Measurements from ENCODE around the gene FAM83G.

FAM83G gene

DNA sequence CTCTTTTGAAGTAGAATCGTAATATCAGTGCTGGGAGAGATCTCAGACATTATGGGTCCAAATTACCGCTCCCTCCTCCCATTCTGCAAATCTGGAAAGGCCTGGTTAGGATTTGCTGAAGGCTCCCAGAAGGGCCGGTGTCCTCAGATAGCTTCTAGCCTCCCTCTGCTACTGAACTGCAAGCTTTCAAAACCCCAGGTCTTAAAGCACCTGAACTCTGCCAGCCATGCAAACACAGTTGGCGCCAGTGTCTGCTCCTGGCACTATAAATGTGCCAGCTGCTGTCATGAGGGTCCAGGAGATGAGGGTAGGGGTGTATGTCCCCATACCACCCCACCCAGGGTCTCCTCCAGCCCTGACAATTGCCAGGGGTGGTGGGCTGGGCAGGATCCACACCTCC lies 28.4 kb downstream of the FAM83G start:
- no peak overlapping the region for H3K27ac Mint-ChIP-seq
- no peaks in the 10 kb centered on the region for H3K36me3 Mint-ChIP-seq (ENCODE audit: low read depth)
- H3K9me3 Mint-ChIP-seq = no peaks in the 10 kb centered on the region
- H3K4me3 Mint-ChIP-seq = no peak overlapping the region
- peaks cover 18% of the 10 kb centered on the region for H3K4me1 Mint-ChIP-seq
- TF ChIP-seq, protein P1, sequence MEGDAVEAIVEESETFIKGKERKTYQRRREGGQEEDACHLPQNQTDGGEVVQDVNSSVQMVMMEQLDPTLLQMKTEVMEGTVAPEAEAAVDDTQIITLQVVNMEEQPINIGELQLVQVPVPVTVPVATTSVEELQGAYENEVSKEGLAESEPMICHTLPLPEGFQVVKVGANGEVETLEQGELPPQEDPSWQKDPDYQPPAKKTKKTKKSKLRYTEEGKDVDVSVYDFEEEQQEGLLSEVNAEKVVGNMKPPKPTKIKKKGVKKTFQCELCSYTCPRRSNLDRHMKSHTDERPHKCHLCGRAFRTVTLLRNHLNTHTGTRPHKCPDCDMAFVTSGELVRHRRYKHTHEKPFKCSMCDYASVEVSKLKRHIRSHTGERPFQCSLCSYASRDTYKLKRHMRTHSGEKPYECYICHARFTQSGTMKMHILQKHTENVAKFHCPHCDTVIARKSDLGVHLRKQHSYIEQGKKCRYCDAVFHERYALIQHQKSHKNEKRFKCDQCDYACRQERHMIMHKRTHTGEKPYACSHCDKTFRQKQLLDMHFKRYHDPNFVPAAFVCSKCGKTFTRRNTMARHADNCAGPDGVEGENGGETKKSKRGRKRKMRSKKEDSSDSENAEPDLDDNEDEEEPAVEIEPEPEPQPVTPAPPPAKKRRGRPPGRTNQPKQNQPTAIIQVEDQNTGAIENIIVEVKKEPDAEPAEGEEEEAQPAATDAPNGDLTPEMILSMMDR (IDR thresholded peaks at IDR 0.05) = no peak
- no peak for DNase-seq
- peaks cover 2% of the 10 kb centered on the region for H3K27me3 Mint-ChIP-seq (ENCODE audit: low read depth, poor library complexity)

DNA sequence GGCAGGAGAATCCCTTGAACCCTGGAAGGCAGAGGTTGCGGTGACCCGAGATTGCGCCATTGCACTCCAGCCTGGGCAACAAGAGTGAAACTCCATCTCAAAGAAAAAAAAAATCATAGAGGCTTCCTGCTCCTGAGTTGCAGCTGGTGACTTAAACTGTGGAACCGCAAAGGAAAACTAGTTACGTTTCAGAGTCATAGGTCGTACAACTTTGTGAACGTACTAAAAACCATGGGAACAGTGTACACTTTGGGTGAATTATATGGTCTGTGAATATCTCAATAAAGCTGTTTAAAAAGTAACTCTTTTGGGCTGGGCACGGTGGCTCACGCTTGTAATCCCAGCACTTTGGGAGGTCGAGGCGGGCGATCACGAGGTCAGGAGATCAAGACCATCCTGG lies 29.0 kb downstream of the FAM83G start:
- Mint-ChIP-seq H3K4me3 (no peak overlapping the region), H3K9me3 (no peaks in the 10 kb centered on the region), H3K27ac (no peak overlapping the region), H3K27me3 (ENCODE audit: low read depth, poor library complexity) (peaks cover 2% of the 10 kb centered on the region), H3K4me1 (peaks cover 12% of the 10 kb centered on the region), H3K36me3 (ENCODE audit: low read depth) (no peaks in the 10 kb centered on the region)
- TF ChIP-seq, protein P1 (IDR thresholded peaks at IDR 0.05) = no peak
- no peak for DNase-seq

DNA sequence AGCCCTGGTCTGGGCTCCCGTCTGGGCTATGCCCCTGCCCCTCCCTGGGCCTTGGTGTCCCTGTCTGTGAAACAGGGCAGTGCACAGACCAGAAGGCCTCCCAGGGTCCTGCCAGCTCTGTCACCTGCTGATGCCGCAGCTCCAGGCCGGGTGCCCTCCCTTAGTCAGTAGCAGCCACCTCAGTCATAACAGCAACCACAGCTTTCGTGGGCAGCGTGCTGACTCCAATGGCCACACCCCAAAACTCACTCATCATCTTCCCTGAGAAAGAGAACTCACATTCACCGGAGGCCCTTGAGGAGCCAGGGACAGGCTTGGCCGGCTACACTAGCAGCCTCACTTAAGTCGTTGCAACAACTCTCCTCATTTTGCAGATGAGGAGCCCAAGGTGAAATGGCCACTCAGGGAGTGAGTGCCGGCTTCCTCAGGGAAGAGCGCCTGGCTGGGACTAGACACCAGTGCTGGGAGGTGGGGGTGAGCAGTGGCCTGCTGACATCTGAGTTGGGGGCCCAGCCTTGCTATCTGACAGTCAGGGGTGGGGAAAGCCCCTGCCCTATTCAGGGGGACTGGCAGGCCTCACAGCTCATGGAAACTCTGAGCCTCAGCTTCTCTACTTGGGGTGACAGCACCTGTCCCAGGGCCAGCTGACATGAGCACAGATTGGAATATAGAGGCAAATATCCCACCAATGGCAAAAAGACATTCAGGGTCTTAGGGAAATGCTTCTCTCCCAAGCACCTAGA lies 30.0 kb downstream of the FAM83G start:
- no peak for DNase-seq
- H3K36me3 Mint-ChIP-seq (ENCODE audit: low read depth) = no peaks in the 10 kb centered on the region
- peak overlapping the region; percentile 74 for H3K27ac Mint-ChIP-seq
- H3K4me1 Mint-ChIP-seq = peaks cover 13% of the 10 kb centered on the region
- H3K27me3 Mint-ChIP-seq (ENCODE audit: low read depth, poor library complexity) = peaks cover 3% of the 10 kb centered on the region
- TF ChIP-seq, protein P1 (IDR thresholded peaks at IDR 0.05) = no peak
- H3K9me3 Mint-ChIP-seq = no peaks in the 10 kb centered on the region
- no peak overlapping the region for H3K4me3 Mint-ChIP-seq

DNA sequence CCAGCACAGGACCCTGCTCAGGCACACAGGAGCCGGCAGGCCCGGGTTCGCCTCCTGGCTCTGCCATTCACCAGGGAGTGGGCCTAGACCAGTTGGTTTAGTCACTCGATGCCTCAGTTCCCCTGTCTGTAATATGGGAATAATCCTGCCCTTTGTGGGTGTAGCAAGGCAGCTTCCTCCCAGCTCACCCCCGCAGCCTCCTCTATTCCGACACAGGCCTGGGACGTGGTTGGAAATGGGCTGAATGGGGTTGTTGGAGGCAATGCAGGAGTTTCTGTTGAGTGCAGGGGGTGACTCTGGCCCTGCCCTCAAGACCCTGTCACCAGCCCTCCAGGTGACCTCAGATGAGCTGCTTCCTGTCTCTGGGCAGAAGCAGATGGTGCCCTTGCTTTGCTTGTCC lies 32.8 kb downstream of the FAM83G start:
- Mint-ChIP-seq H3K36me3 (ENCODE audit: low read depth) (no peaks in the 10 kb centered on the region), H3K27me3 (ENCODE audit: low read depth, poor library complexity) (peaks cover 3% of the 10 kb centered on the region), H3K9me3 (no peaks in the 10 kb centered on the region), H3K4me3 (no peak overlapping the region), H3K4me1 (peaks cover 37% of the 10 kb centered on the region), H3K27ac (no peak overlapping the region)
- TF ChIP-seq, protein P1 (IDR thresholded peaks at IDR 0.05) = no peak
- DNase-seq = no peak

DNA sequence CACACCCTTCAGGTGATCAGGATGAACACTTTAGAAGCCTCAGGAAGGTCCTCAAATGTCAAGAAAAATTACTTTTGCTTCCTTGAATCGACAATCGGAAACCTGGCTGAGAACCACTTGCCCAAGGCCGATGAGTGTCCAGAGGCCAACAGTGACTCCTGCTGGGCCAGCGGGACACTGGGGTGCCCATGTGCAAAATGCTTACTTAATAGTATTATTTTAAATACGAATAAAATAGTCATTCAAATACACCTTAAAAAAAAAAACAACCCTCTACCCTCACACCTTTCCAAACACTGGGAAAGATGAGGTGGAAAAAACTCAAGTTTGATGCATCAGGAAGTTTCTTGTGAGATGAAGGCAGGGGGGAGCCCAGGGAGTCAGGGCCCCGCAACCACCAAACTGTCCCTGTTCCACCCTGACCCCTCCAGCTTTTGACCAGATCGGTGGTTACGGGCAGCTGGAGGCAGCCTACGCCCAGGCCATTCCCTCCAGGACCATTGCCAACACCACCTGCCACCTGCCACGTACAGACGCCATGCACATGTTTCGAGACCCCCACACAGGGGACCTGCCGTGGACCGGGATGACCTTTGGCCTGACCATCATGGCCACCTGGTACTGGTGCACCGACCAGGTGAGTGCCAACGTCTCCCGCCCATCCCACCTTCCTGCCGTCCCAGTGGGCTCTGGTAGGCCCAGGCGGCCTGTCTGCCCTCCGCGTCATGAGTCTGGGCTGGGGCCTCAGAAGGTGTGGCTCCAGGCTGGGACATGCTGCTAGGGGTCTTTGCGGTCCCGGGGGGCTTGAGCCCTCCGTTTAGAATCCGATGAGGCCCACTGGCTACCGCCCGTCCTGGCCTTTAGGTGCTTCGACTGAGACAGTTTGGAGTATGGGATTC lies 33.7 kb downstream of the FAM83G start:
- H3K4me3 Mint-ChIP-seq = no peak overlapping the region

More for the DNA sequence above, 33.7 kb downstream of the FAM83G start:
- TF ChIP-seq, protein P1 (IDR thresholded peaks at IDR 0.05) = no peak
- no peaks in the 10 kb centered on the region for H3K9me3 Mint-ChIP-seq
- no peaks in the 10 kb centered on the region for H3K36me3 Mint-ChIP-seq (ENCODE audit: low read depth)
- peak overlapping the region; percentile 22 for H3K27ac Mint-ChIP-seq
- peaks cover 3% of the 10 kb centered on the region for H3K27me3 Mint-ChIP-seq (ENCODE audit: low read depth, poor library complexity)
- H3K4me1 Mint-ChIP-seq = peaks cover 45% of the 10 kb centered on the region
- DNase-seq = no peak

All from nephron progenitor cell (in vitro differentiated cells).